BLaER1 (cell line): Measurements from ENCODE around the gene TLR8.
"Not testable (repeated sequence)": the region's sequence is repeated elsewhere in the genome, so short reads cannot be mapped to it uniquely, and the experiment has no call there.

Experiments used
- H3K27ac ChIP-seq: shearing (Covaris generic); formaldehyde crosslinking; 2 replicates; pipeline ENCODE4 v1.8.1; 2022
- H3K27me3 ChIP-seq: shearing (Covaris generic); formaldehyde crosslinking; 2 replicates; pipeline ENCODE4 v1.8.1; 2022
- H3K36me3 ChIP-seq: shearing (Covaris generic); formaldehyde crosslinking; 2 replicates; pipeline ENCODE4 v1.8.1; 2022
- H3K4me1 ChIP-seq: shearing (Covaris generic); formaldehyde crosslinking; 2 replicates; pipeline ENCODE4 v1.8.1; 2022
- H3K4me2 ChIP-seq: shearing (Covaris generic); formaldehyde crosslinking; 2 replicates; pipeline ENCODE4 v1.8.1; 2022
- H3K4me3 ChIP-seq: shearing (Covaris generic); formaldehyde crosslinking; 2 replicates; pipeline ENCODE4 v1.8.1; 2022
- H3K9ac ChIP-seq: shearing (Covaris generic); formaldehyde crosslinking; 2 replicates; pipeline ENCODE4 v1.8.1; 2022
- H3K9me3 ChIP-seq: shearing (Covaris generic); formaldehyde crosslinking; 2 replicates; pipeline ENCODE4 v1.8.1; 2022
- H4K20me1 ChIP-seq: shearing (Covaris generic); formaldehyde crosslinking; 2 replicates; pipeline ENCODE4 v1.8.1; 2022
- Cebpa-rat ChIP-seq: shearing (Covaris generic); IDR thresholded peaks from 2 replicates; pipeline ENCODE4 v1.8.1; 2022

TLR8 gene

DNA sequence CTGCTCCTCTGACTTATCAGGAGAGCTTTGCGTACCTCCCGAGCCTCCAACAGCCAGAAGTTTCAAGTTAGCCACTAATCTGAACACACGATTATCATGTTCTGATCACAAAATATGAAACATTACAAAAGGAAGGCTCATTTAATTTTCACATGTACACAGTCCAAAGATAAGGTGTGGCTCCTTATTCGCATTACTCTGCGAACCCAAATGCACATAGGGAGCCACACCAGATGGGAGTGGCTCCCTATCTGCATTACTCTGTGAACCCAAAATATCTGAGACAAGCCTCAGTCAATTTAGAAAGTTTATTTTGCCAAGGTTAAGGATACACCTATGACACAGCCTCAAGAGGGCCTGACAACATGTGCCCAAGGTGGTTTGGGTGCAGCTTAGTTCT lies 28.4 kb downstream of the TLR8 start:
- H3K4me2 ChIP-seq = no peak overlapping the region
- H3K4me3 ChIP-seq = no peak overlapping the region
- peaks cover 10% of the 10 kb centered on the region for H3K4me1 ChIP-seq
- TF ChIP-seq Cebpa-rat = no peak
- no peak overlapping the region for H3K27ac ChIP-seq
- H3K9ac ChIP-seq = no peak overlapping the region
- no peaks in the 10 kb centered on the region for H4K20me1 ChIP-seq
- H3K36me3 ChIP-seq = no peaks in the 10 kb centered on the region
- peaks cover 52% of the 10 kb centered on the region for H3K9me3 ChIP-seq
- H3K27me3 ChIP-seq = peaks cover 23% of the 10 kb centered on the region; the same call in 1 of the 2 replicates

DNA sequence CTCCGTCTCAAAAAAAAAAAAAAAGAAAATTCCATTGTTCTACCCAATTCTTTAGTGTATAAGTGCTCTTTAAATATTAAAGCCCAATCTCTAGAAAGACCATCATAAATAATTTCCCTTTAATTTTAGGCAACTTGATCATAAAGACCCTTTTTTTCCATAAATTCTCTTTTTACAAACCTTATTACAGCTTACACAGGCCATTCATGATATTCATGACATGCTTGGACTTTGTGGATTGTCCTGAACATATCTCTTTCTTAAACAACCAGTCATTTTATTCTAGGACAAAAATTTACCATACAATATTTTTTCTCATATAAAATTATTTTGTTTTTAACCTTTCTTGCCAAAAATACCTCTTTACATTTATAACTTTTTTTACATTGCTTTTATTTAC lies 30.5 kb downstream of the TLR8 start:
- H3K9me3 ChIP-seq = peaks cover 60% of the 10 kb centered on the region

DNA sequence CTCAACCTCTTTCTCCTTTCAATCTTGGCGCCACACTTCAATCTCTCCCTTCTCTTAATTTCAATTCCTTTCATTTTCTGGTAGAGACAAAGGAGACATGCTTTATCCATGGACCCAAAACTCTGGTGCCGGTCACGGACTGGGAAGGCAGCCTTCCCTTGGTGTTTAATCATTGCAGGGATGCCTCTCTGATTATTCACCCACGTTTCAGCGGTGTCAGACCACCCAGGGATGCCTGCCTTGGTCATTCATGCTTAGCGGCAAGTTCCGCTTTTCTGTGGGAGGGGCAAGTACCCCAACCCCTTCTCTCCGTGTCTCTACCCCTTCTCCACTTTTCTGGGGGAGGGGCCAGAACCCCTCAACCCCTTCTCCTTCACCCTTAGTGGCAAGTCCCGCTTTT lies 34.1 kb downstream of the TLR8 start:
- not testable (repeated sequence) for H3K4me2 ChIP-seq, H3K4me1 ChIP-seq, H3K4me3 ChIP-seq, H3K36me3 ChIP-seq, H3K27ac ChIP-seq, H3K9ac ChIP-seq, H4K20me1 ChIP-seq
- Histone ChIP-seq H3K27me3 (peaks cover 10% of the 10 kb centered on the region; the same call in 1 of the 2 replicates), H3K9me3 (peaks cover 50% of the 10 kb centered on the region)

More for the DNA sequence above, 30.5 kb downstream of the TLR8 start:
- peaks cover 6% of the 10 kb centered on the region for H3K4me1 ChIP-seq
- H3K27ac ChIP-seq = no peak overlapping the region
- no peak for TF ChIP-seq Cebpa-rat
- no peaks in the 10 kb centered on the region for H3K36me3 ChIP-seq
- H3K4me2 ChIP-seq = no peak overlapping the region
- no peak overlapping the region for H3K4me3 ChIP-seq
- H4K20me1 ChIP-seq = no peaks in the 10 kb centered on the region
- no peak overlapping the region for H3K9ac ChIP-seq
- H3K27me3 ChIP-seq = peaks cover 22% of the 10 kb centered on the region; the same call in 1 of the 2 replicates

DNA sequence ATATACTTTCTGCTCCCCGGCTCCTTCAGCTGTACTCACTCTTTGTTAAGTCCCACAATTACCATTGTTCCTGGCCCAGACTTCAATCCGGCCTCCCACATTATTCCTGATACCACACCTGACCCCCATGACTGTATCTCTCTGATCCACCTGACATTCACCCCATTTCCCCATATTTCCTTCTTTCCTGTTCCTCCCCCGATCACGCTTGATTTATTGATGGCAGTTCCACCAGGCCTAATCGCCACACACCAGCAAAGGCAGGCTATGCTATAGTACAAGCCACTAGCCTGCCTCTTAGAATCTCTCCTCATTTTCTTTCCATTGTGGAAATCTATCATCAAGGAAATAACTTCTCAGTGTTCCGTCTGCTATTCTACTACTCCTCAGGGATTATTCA lies 37.2 kb downstream of the TLR8 start:
- H3K27me3 ChIP-seq = peaks cover 13% of the 10 kb centered on the region; the same call in 1 of the 2 replicates
- H3K27ac ChIP-seq, H3K9ac ChIP-seq, H4K20me1 ChIP-seq, H3K4me3 ChIP-seq, H3K4me2 ChIP-seq, H3K36me3 ChIP-seq: not testable (repeated sequence)
- peaks cover 18% of the 10 kb centered on the region for H3K4me1 ChIP-seq
- H3K9me3 ChIP-seq = peaks cover 27% of the 10 kb centered on the region

DNA sequence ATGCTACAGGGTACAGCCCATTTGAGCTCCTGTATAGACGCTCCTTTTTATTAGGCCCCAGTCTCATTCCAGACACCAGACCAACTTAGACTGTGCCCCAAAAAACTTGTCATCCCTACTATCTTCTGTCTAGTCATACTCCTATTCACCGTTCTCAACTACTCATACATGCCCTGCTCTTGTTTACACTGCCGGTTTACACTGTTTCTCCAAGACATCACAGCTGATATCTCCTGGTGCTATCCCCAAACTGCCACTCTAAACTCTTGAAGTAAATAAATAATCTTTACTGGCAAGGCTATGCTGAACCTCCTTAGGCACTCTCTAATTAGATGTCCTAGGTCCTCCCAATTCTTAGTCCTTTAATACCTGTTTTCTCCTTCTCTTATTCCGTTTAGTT lies 38.0 kb downstream of the TLR8 start:
- peaks cover 21% of the 10 kb centered on the region for H3K9me3 ChIP-seq
- H3K4me1 ChIP-seq = peaks cover 27% of the 10 kb centered on the region
- H3K4me2 ChIP-seq, H4K20me1 ChIP-seq, H3K9ac ChIP-seq, H3K4me3 ChIP-seq, H3K36me3 ChIP-seq, H3K27ac ChIP-seq: not testable (repeated sequence)
- peaks cover 14% of the 10 kb centered on the region; the same call in 1 of the 2 replicates for H3K27me3 ChIP-seq

DNA sequence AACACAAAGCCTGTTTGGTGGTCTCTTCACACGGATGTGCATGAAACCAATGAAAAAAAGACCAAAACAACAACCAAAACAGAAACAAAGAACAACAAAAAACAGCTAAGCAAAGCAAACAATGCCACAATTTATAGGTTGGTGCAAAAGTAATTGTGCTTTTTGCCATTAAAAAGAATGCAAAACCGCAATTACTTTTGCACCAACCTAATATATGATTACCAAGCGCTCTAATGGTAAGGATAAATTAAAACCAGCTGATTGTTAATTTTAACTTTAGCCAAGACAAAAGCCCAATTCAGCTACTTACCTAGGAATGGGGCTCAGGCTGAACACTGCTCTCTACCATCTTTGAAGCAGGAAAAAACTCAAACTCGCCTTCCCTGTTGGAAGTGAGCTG lies 39.1 kb downstream of the TLR8 start:
- Histone ChIP-seq H3K9ac (no peak overlapping the region), H3K27ac (no peak overlapping the region), H3K4me2 (no peak overlapping the region), H3K4me1 (peaks cover 37% of the 10 kb centered on the region), H3K9me3 (peaks cover 11% of the 10 kb centered on the region), H4K20me1 (peaks cover 18% of the 10 kb centered on the region), H3K4me3 (no peak overlapping the region), H3K27me3 (peaks cover 9% of the 10 kb centered on the region; the same call in 1 of the 2 replicates), H3K36me3 (no peaks in the 10 kb centered on the region)
- no peak for TF ChIP-seq Cebpa-rat

DNA sequence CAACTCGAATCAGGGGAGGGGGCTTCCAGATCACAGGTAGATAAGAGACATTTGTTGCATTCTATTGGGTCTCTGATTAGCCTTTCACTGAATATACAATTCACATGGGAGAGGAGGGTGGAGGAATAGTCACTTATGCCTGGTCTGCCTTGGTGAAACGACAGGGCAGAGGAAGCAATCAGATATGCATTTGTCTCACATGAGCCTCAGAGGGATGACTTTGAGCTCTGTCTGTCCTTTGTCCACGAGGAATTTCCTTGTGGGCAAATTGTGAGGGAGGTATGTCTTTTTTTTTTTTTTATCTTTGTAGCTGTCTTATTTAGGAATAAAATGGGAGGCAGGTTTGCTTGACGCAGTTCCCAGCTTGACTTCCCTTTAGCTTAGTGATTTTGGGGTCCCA lies 40.0 kb downstream of the TLR8 start:
- no peak overlapping the region for H3K27ac ChIP-seq
- H3K4me2 ChIP-seq = no peak overlapping the region
- TF ChIP-seq Cebpa-rat = no peak
- peaks cover 22% of the 10 kb centered on the region for H4K20me1 ChIP-seq
- H3K9ac ChIP-seq = no peak overlapping the region
- H3K9me3 ChIP-seq = 0 out of 2 replicates have a peak, but pooled peaks cover 2% of the 10 kb centered on the region
- peaks cover 5% of the 10 kb centered on the region; the same call in 1 of the 2 replicates for H3K27me3 ChIP-seq
- H3K4me3 ChIP-seq = no peak overlapping the region
- no peaks in the 10 kb centered on the region for H3K36me3 ChIP-seq
- peaks cover 46% of the 10 kb centered on the region for H3K4me1 ChIP-seq

DNA sequence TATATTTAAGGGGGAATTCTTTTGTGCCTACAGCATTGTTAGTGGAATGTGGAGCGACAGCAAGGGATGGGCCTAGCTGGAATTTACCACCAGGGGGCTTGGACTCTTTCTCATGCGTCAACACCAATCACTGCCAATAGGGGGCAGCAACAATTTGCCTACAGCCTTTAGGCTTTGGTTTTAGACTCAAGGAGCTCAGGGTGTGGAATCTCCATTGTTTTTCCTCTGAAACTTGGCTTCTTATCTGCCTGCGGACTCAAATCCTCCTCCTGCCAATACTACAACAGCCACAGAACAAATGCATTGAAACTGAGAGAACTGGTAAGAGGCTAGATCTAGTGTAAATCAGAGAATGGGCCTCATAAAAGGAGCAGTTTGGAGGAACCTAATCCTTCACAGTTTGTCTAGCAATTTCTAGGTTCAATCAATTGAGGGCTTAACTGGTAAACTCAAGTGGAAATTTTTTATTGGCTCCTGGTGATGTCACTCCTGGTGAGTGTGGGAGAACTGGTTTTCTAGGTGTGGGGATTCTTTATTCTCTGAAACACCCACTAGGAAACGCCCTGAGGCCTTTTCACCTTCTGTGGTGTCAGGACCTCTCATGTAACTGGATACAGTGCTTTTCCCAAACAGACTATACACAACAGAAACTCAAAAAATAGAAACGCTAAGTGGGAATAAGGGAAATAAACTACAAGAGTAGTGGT lies 40.6 kb downstream of the TLR8 start:
- H3K9ac ChIP-seq = no peak overlapping the region
- H3K36me3 ChIP-seq = no peaks in the 10 kb centered on the region
- no peak overlapping the region for H3K4me3 ChIP-seq
- H3K27ac ChIP-seq = peak overlapping the region; percentile 50; the same call in 1 of the 2 replicates
- TF ChIP-seq Cebpa-rat = no peak
- peaks cover 22% of the 10 kb centered on the region for H4K20me1 ChIP-seq
- peak overlapping the region; percentile 40 for H3K4me2 ChIP-seq
- H3K27me3 ChIP-seq = peaks cover 5% of the 10 kb centered on the region; the same call in 1 of the 2 replicates
- peaks cover 52% of the 10 kb centered on the region for H3K4me1 ChIP-seq
- H3K9me3 ChIP-seq = no peaks in the 10 kb centered on the region

DNA sequence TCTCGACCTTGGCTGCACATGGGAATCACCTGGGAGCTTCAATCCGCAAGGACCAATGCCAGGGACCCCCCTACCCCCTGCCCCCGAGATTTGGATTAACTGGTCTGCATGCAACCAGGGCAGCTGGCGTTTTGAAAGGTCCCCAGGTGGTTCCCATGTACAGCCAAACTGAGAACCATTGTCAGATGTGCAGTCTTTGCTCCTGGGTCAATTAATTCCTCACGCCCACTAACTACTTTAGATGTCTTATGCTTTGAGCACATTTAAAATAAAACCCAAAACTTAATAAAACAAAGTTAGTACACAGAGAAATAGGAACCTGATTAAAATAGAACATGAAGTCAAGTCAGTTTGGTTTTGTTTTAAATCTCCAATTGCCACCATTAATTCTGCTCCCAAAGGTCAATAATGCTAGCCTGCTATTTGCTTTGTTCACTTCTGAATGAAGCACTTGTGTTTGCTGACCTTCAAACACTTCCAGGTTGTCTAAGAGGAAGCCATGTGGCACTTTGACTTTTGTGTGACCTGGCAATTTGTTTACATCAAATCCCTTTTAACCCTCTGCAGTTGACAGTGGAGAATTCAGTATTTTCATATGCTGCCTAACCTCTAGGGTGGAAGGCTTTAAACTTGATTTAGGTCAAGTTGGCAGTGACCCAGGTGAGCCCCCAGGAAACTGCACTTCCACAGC lies 41.3 kb downstream of the TLR8 start:
- Histone ChIP-seq H3K9ac (no peak overlapping the region), H3K4me3 (no peak overlapping the region), H3K27ac (peak overlapping the region; percentile 50; the same call in 1 of the 2 replicates), H3K4me2 (peak overlapping the region; percentile 79), H3K36me3 (no peaks in the 10 kb centered on the region), H3K27me3 (peaks cover 5% of the 10 kb centered on the region; the same call in 1 of the 2 replicates), H3K4me1 (peaks cover 57% of the 10 kb centered on the region), H3K9me3 (no peaks in the 10 kb centered on the region), H4K20me1 (peaks cover 22% of the 10 kb centered on the region)
- TF ChIP-seq Cebpa-rat = no peak

DNA sequence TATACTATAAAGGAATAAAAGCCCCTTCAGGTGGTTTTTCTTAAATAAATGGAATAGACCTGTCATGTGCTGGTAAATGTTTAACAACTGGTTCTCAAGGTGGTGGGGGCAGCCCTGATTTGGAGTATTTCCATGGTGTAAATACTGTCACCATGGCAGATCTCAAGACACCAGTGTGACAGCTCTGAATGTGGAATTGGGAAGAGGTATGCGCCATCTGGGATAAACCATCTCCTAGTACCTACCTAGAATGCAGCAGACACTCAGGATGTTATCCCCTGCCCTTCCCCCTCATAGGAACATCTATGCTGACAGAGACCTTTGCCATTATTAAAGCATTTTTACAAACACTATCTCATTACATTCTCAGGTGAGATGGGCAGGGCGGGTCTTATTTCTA lies 42.1 kb downstream of the TLR8 start:
- Histone ChIP-seq H3K27ac (no peak overlapping the region), H3K9ac (no peak overlapping the region), H3K36me3 (no peaks in the 10 kb centered on the region), H3K27me3 (peaks cover 5% of the 10 kb centered on the region; the same call in 1 of the 2 replicates), H3K4me1 (peaks cover 65% of the 10 kb centered on the region), H3K9me3 (no peaks in the 10 kb centered on the region), H3K4me3 (no peak overlapping the region), H4K20me1 (peaks cover 22% of the 10 kb centered on the region), H3K4me2 (peak overlapping the region; percentile 79; the same call in 1 of the 2 replicates)
- no peak for TF ChIP-seq Cebpa-rat
